ENCODE data around the gene LRRC49.

The LRRC49 gene

DNA sequence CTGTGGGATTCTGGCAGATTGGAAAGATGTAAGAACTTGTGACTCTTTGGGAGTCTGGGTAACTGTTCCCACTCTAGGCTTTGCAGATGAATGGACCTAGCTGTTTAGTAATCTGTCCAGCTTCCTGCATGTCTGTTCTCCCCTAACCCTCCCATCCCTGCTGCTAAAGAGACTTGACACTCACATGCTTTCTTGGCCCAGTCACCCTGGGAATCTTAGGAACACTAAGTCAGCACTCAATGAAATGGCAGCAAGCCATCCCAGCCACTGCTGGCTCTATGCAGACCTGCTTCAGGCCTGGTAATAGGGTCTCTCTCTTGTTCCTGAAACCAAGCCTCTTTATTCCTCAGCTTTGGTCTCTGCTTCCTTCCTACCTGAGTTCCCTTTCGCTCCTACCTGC is 158.9 kb downstream of the LRRC49 start:
- DNase-seq (ENCODE audit: low read depth in 2 of 2), result no peak

DNA sequence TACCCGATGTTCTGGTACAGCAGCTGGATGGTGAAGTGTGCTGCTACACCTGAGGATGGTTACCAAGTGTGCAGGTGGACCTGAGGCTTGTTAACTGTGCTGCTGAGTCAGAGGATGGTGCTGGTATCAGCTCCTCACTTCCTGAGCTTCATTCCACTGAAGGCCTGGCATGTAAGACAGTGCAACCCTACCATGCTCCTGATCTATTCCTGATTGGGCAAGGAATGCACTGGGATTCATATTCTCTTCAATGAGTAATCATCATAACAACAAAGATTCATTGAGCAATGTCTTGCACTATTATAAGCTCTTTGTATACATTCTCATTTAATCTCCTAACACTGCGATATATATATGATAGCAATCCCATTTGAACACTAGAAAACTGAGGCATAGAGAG is 159.7 kb downstream of the LRRC49 start:
- no peak for DNase-seq (ENCODE audit: low read depth in 2 of 2)

DNA sequence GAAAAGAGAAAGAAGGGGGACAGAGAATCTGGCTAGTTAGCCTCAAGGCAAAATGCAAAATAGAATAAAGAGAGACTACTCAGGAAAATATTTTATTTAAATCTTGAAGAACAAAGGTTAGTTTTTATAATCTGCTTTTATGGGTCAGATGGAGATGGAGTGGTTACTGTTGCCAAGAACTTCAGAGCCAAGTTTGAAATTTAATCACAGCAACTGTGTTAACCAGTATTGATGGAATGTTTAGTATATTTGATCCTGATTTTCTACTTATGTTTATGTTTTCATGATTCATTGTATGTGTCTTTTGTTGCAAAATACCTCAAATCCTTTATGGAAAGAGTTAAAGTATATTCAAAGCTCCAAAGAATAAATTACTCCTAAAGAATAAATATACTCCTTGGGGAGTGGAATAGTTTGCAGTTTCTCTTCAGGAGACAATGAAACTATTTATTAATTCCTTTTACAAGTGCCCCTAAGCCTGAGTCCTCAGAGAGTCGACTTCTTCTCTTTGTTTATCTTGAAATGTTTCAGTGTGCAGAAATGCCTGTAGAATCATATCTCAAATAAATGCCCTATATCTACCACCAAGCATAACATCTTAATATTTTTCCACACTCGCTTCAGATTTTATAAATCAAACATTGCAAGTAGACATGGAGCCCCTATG is 161.8 kb downstream of the LRRC49 start:
- DNase-seq (ENCODE audit: low read depth in 2 of 2), result no peak

DNA sequence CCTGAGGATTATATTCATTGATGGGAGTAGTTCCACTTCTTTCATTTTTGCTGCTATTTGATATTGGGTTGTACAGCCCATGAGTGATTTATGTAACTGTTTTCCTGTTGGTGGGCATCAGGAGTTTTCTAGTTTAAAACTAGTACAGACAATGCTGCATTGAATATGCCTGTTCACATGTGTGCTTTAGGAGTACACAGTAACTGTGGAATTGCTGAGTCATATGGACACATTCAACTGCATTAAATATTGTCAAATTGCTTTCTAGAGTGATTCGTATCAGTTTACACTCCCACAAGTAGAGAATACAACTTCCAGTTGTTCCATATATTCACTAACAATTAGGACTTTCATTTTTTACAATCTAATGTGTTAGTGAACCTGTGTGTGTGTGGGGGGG is 162.8 kb downstream of the LRRC49 start:
- DNase-seq (ENCODE audit: low read depth in 2 of 2), result no peak

DNA sequence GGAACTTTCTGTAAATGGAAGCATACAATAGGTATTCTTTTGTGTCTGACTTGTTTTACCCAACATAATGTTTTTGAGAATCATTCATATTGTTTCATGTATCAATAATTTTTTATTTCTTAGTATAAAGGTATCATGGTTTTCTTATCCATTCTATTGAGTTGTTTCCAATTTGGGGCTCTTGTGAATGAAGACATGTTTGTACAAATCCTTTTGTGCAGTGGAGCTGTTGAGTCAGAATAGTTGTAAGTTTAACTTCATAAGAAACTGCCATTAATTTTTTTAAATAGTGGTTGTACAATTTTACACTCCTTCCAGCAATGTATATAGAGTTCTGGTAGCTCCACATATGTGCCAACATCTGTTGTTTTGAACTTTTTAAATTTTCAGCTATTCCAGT is 163.5 kb downstream of the LRRC49 start:
- DNase-seq (ENCODE audit: low read depth in 2 of 2), result no peak

DNA sequence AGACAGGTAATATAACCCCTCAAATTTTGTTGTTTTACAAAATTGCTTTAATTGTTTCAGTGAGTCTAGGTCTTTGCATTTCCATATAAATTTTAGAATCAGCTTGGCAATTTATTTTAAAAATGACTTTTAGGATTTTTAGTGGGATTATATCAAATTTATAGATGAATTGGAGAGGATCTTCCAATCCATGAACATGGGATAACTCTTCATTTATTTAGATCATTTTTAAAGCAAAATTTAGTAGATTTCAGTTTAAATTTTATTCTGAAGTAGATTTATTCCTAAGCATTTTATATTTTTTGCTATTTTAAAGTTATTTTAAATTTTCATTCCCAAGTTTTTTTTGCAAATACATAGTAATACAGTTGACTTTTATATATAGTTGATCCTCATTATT is 164.5 kb downstream of the LRRC49 start:
- no peak for DNase-seq (ENCODE audit: low read depth in 2 of 2)

DNA sequence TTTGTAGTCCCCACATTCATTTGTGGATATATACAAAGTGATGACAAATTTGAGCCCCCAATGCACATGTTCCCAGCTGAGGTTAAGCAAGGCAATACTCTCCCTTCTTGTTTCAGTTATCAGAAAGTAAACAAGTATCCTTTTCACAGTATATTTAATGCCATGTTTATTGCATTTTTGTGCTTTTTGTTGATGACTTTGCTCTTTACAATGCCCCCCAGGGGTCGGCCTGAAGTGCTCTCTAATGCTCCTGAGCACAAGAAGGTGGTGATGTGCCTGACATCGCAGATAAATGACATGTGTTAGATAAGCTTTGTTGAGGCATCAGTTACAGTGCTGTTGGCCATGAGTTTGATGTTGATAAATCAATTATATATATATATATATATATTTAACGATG is 165.0 kb downstream of the LRRC49 start:
- DNase-seq (ENCODE audit: low read depth in 2 of 2), result no peak

DNA sequence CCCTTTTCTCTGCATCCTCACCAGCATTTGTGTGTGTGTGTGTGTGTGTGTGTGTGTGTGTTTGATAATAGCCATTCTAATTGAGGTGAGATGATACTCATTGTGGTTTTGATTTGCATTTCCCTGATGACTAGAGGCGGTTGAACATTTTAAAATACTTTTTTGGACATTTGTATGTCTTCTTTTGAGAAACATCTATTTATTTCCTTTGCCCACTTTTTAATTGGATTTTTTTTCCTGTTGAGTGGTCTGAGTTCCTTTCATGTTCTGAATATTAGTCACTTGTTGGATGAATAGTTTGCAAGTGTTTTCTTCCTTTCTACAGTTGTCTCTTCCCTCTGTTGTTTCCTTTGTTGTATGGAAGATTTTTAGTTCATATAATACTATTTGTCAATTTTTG is 168.4 kb downstream of the LRRC49 start:
- no peak for DNase-seq (ENCODE audit: low read depth in 2 of 2)

DNA sequence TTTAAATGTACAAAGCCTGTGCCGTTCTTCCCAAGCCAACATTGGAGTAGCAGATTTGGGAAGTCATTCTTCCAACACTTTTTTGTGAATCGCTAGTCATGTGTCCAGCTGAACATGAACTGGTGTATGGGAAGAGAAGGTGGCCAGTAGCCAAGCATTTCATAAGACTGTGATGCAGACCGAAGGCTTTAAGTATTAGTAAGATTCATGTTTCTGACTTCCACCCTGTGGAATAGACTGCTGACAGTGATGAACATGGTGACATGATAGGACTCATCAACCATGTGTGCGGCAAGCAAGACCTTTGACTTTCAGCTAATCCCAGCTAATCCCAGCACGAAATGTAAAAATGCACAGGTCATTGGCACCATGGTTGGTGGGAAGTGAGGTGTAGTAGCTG is 174.4 kb downstream of the LRRC49 start:
- no peak for DNase-seq (ENCODE audit: low read depth in 2 of 2)

DNA sequence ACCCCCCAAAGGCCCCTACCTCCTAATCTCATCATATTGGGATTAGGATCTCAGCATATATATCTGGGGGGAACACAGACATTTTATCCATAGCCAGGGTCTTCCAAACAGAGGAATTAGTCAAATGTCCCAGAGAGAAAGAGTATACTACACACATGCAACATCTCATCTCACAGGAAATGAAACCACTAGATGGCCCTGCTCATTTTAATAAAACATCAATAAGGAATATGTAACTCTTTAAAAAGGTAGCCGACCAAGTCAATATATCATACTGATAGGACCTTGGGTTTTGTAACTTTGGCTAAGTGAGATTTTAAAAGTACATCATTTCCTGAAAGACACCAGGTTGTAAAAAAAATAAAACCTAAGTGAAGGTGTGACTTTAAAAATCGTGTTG is 177.1 kb downstream of the LRRC49 start:
- DNase-seq (ENCODE audit: low read depth in 2 of 2), result no peak

DNA sequence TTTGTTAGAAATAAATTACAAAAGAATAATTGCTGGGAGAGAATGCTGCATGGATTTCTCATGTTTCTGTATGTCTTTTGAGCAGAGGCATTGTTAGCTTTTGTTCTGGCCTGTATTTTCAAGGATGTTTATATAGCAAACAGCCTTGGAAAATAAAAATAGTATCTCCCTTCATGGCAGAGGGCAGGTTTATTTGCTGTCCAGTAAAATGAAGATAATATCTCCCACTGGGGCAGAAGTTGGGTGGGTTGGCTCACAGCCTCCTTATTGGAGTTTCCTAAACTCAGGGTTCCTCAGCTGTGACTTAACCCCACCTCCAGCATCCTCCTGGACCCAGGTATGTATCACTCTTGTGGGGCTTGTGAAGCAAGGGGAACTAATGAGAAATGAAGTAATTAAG is 178.9 kb downstream of the LRRC49 start:
- no peak for DNase-seq (ENCODE audit: low read depth in 2 of 2)

DNA sequence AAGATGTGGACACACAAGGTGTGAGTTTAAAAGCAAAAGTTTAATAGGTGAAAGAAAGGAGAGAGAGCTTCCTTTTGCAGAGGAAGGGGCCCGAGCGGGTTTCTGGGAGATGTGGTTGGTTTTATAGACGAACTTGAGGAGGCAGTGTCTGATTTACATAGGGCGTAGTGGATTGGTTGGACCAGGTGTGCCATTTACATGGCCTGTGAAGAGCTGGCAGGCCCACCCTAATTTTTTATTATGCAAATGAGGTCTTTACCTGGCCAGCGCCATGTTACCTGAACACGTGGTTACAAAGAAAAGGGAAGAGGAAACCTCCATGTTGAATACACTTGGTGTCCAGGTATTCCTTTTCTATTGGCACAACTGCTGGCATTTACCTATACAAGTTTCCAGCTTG is 179.8 kb downstream of the LRRC49 start:
- no peak for DNase-seq (ENCODE audit: low read depth in 2 of 2)

DNA sequence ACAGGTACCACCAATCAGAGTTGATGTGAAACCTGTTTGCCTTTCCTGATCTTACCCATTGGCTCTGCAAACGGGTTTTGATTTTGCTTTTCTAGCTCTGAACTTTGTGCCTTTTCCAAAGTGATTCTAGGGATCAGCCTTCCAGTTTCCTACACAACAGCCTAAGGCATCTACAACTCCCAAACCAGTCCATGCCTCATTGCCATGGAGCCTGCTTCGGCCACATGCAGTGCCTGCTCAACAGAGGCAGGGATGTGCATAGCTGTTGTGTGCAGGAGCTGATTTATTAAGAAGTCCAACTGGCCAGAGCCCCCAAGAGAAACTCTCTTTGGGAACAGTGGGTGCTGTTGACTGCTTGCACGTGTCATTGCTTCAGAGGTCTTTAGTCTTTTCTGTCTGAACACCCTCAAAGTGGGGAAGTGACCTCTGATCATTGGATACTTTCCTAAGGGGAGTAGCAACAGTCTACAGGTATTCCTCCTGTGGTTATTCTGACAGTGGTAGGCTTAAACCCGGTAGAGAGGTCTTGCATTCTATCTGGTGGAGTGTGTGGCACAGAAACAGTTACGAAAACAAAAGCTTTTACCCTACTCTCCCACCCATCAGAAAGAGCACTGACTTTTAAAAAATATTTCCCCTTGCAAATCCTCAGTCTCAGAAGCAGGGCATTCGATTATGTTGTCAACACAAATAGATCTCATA is 186.0 kb downstream of the LRRC49 start:
- no peak for DNase-seq (ENCODE audit: low read depth in 2 of 2)

DNA sequence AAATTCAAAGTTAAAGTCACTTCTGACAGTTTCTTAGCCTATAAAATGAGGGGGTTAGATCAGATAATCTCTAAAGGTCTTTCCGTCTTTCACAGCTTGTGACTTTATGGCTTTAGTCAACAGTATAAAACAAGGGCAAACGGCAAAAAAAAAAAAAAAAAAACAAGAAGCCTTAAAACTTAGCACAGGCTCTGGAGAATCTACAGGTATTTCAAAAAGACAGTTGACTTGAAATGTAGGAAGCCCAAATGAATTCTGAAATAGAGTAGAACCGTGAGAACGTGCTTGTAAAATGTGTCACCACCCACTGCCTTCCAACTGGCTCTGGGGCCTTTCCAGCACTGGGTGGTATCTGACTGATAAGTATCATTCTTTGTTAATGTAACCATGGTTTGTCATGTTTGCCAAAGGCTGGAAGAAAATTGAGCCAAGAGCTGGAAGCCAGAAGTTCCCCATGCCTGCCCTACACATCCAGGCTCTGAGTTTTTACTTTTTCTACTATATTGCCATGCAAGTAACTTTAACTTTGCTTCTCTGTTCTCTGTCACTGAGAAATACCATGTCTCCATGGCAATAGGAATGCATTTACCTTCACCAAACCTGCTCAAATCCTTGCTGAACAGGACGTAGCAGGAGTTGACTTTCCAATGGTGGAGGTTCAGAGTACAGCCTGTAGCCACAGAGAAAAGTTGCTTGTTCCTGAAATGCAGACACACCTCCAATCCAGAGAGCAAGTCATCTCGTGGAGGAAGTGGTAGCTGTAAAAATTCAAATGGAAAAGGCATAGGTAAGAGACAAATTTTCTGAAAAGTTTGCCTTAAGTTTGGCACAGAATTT is 186.8 kb downstream of the LRRC49 start:
- DNase-seq (ENCODE audit: low read depth in 2 of 2), result no peak

DNA sequence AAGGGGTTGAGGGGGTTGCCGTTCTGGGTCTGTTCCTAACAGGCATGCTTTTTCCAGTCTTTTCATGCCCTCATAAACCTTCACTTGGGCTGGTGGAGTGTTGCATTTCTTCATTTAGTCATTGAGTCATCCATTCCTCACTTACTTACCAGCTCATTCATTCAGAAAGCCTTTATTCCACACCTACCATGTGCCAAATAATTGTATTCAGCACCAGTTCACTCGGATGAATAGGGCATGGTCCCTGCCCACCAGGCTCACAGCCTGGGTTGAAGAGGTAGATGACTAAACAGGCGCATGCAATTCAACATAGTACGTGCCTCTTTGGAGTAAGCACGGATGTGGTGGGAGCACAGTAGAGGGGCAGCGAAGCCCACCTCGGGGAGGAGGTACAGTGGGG is 187.5 kb downstream of the LRRC49 start:
- no peak for DNase-seq (ENCODE audit: low read depth in 2 of 2)

DNA sequence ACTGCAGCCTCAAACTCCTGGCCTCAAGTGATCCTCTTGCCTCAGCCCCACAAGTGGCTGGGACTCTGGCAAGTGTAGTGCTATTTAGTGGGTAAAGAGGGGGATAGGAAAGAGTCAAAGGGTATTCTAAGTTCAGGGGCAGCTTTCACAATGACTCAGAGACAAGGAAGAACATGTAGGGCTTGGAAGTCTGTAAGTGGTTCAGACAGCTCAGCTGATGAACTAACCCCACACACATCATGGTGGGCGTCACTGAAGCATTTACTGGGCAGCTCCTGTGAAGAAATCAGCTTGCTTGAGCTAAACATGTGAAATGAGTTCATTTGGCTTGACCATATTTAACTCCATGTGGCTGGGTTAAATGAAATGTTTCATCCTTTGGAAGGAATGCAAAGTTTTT is 188.1 kb downstream of the LRRC49 start:
- no peak for DNase-seq (ENCODE audit: low read depth in 2 of 2)

DNA sequence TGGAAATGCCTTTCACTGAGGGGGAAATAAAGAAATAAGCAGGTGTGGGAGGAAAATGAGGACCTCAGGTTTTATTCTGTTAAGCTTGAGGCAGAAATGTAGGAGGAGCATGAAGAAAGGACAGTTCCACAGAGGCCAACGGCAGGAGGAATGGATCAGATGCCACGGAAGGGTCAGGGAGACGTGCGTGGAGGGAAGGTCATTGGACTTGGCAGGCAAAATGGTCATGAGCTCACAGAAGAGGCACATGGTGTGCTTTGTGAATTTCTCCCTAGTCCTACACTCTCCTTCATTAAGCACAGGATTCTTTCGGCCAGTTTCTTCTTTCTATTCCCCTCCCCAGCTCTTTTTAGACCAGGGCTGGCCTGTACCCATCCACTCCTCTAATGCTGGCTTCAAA is 190.2 kb downstream of the LRRC49 start:
- DNase-seq (ENCODE audit: low read depth in 2 of 2), result no peak

DNA sequence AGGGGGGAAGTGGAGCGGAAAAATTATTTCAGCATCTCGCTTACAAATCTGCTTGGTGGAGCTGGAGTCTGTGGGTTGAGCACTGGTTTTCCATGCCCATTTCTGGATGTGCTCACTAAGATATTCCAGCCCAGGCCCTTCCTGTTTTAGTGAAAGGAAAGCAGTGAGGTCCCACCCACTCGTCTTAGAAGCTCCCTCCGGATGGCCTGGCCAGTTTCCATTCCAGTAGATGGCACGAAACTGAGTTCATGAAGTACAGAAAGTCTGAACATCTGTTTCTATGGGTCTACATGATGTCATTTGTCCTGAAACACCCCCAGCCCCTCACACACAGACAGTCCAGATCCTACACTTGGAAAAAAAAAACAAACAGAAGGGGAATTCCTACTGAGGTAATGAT is 190.7 kb downstream of the LRRC49 start:
- DNase-seq (ENCODE audit: low read depth in 2 of 2), result no peak

DNA sequence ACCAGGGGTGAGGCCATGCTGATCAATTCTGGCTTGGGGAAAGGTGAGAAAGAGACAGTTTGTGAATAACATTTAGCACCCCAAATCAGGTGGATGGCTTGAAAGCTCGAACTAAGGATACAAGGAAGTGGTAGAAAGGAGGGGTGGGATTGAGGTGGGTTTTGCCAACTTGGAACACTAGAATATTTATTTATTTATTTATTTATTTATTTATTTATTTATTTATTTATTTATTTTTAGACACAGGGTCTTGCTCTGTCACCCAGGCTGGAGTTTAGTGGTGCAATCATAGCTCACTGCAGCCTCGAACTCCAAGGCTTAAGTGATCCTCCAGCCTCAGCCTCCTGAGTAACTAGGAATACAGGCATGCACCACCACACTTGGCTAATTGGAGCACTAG is 191.6 kb downstream of the LRRC49 start:
- no peak for DNase-seq (ENCODE audit: low read depth in 2 of 2)

DNA sequence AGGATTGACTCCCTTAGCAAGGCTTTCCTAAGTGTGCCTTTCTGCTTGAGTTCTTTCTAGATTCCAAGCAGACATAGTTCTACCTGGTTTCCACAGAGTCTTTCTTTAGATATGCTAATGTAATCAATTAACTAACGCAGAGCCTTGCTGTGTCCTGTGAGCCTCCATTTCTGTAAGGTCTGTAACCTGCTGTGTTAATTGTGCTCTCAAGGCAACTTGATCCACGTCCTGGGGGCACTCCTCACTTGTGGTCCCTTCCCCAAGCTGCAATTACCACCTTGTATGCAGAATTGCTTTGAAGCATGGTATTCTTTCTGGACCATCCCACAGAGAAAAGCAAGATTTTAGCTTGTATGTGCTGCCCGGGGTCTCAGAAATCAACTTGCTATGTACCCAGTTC is 193.2 kb downstream of the LRRC49 start:
- DNase-seq (ENCODE audit: low read depth in 2 of 2), result no peak

DNA sequence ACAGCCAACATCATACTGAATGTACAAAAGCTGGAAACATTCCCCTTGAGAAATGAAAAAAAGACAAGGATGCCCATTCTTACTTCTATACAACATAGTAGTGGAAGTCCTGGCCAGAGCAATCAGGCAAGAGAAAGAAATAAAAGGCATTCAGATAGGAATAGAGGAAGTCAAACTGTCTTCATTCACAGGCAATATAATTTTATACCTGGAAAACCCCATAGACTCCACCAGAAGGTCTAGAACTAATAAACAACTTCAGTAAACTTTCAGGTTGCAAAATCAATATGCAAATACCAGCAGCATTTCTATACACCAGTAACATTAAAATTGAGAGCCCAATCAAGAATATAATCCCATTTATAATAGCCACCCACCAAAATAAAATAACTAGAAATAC is 195.5 kb downstream of the LRRC49 start:
- no peak for DNase-seq (ENCODE audit: low read depth in 2 of 2)

DNA sequence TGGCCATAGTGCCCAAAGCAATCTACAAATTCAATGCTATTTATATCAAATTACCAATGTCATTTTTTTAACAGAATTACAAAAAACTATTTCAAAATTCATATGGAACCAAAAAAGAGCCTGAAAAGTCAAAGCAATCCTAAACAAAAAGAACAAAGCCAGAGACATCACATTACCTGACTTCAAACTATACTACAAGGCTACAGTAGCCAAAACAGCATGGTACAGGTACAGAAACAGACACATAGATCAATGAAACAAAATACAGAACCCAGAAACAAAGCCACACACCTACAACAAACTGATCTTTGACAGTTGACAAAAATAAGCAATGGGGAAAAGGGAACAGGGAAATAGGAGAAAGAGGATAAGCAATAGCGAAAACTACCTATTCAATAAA is 196.1 kb downstream of the LRRC49 start:
- no peak for DNase-seq (ENCODE audit: low read depth in 2 of 2)

DNA sequence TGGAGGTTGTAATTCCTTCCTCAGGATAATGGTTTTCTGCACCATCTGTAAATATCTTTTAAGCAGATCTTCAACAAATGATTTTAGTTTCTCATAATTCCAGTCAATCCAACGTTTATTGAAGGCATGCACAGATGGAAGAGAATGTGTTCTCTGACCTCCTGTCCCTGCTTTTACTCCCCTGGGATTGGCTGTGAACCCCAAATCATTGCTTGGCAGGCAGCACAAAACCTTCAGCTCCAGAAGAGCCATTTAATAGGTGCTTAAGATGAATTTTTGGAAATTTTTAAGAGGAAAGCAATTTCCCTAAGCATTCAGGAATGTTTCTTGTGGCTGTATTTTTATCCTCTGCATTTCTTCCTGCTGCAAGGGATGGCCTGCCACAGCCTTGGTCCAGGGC is 197.2 kb downstream of the LRRC49 start:
- DNase-seq (ENCODE audit: low read depth in 2 of 2), result no peak

Data from stimulated activated CD4-positive, alpha-beta T cell treated with anti-CD3 and anti-CD28 coated beads, Interleukin-15, amount 100 ng/mL, for 48 hours (primary cell).